A549 (cell line): ENCODE data around the gene ACER2.

Experiments
- EHMT2 ChIP-seq: fragments of 200-600 bp; sonication (generic); IDR thresholded peaks from 2 replicates; pipeline ENCODE4 v1.6.1; 2016; ENCODE audit warnings: antibody characterized with exemption, low read depth, mild to moderate bottlenecking, moderate library complexity
- RFX5 ChIP-seq: fragments of 450-650 bp; IDR thresholded peaks from 2 replicates; pipeline ENCODE4 v1.7.1; 2014; ENCODE audit warnings: antibody characterized with exemption, mild to moderate bottlenecking, moderate library complexity
- SMC3 ChIP-seq: fragments of >200 bp; sonication (Bioruptor Twin); formaldehyde crosslinking; IDR thresholded peaks from 3 replicates; pipeline ENCODE4 v1.6.1; 2018; ENCODE audit warnings: inconsistent platforms
- TF ChIP-seq, protein P1 (sequence below): fragments of >200 bp; sonication (Bioruptor Twin); formaldehyde crosslinking; IDR thresholded peaks from 3 replicates; pipeline ENCODE4 v1.5.1; 2016
- TF ChIP-seq, protein P2 (sequence below): fragments of 450-650 bp; IDR thresholded peaks from 2 replicates; pipeline ENCODE4 v1.6.1; 2014; ENCODE audit warnings: antibody characterized with exemption

DNA sequence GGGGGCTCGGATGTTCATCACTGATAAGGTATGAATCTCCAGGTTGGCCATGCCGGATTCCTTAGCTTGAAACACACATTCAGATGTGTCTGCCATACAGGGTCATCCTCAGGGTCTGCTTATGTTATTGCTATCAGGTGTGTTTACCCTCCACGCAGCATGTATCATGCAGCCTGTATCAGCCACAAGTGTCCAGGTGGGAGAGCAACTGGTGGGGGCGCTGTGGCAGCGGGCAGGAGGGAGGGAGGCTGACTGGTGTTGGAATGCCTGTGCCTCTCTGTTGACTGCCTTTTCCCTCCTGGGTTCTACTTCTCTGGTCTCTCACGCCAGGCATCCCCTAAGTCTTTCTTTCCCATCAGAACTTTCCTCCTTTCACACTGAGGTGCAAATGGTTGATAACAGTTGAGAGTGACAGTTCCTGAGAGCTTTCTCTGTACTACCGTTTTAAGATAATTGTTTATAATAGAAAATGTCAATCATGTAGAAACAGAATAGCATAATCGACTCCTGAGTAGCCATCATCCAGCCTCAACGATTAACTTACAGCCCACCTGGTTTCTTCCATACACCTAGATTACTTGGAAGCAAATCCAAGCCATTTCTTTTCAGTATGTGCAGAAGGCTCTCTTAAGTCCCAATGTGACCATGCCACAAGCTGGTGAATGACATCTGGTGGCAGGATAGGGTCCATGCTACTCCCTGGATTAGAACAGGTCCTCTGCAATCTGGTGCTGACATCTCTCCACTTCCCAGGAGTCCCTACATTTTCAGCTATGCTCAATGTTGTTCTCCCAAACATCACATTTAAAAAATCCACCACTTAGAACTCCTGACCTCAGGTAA lies 86.6 kb downstream of the ACER2 start:
- TF ChIP-seq, protein P1, sequence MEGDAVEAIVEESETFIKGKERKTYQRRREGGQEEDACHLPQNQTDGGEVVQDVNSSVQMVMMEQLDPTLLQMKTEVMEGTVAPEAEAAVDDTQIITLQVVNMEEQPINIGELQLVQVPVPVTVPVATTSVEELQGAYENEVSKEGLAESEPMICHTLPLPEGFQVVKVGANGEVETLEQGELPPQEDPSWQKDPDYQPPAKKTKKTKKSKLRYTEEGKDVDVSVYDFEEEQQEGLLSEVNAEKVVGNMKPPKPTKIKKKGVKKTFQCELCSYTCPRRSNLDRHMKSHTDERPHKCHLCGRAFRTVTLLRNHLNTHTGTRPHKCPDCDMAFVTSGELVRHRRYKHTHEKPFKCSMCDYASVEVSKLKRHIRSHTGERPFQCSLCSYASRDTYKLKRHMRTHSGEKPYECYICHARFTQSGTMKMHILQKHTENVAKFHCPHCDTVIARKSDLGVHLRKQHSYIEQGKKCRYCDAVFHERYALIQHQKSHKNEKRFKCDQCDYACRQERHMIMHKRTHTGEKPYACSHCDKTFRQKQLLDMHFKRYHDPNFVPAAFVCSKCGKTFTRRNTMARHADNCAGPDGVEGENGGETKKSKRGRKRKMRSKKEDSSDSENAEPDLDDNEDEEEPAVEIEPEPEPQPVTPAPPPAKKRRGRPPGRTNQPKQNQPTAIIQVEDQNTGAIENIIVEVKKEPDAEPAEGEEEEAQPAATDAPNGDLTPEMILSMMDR: no peak
- TF ChIP-seq, protein P2, sequence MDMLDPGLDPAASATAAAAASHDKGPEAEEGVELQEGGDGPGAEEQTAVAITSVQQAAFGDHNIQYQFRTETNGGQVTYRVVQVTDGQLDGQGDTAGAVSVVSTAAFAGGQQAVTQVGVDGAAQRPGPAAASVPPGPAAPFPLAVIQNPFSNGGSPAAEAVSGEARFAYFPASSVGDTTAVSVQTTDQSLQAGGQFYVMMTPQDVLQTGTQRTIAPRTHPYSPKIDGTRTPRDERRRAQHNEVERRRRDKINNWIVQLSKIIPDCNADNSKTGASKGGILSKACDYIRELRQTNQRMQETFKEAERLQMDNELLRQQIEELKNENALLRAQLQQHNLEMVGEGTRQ: no peak
- TF ChIP-seq SMC3 (no peak), RFX5 (no peak), EHMT2 (no peak)
